Fibroblast of upper back skin (primary cell): ENCODE measurements around the gene ERMN.
"Not testable (repeated sequence)": the region's sequence is repeated elsewhere in the genome, so short reads cannot be mapped to it uniquely, and the experiment has no call there.

Source experiments
- DNase-seq: peaks from one replicate; pipeline ENCODE4 v3.0.0-alpha.2; 2013

ERMN gene, protein sequence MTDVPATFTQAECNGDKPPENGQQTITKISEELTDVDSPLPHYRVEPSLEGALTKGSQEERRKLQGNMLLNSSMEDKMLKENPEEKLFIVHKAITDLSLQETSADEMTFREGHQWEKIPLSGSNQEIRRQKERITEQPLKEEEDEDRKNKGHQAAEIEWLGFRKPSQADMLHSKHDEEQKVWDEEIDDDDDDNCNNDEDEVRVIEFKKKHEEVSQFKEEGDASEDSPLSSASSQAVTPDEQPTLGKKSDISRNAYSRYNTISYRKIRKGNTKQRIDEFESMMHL

DNA sequence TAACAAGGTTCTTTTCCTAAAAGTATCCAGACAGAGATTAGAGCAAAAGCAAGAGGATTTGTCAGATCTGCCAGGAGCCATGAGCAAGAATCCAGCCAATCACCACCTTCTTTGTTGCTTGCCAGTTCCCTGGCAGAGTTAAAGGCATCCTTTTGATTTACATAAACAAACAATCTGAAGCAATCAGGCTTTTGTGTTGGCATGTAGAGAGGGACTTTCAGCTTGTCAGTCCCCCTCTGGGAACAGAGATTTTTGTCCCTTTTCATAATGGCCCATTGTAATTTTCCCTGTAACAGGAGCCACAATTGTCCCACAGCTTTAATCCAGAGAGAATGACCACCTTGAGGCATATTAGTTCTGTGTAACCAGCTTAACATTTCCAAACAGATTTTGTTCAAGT lies at the start of gene ERMN:
TSS of gene ERMN (minus strand) at position 39 of the 400 bp plus-strand sequence. CDS start 182 bp downstream, outside the sequence.
- DNase-seq: no peak

DNA sequence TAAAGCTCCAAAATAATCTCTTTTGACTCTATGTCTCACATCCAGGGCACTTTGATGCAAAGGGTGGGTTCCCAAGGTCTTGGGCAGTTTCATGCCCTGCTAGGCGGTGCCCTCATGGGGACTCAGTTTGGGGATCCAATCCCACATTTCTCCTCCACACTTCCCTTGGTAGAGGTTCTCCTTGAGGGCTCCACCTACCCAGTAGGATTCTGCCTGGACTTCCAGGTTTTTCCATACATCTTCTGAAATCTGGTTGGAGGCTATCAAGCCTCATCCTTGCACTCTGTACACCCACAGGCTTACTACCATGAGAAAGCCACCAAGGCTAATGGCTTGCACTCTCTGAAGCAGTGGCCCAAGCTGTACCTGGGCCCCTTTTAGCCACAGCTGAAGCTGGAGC lies 49.8 kb upstream of the ERMN start:
- DNase-seq: no peak

DNA sequence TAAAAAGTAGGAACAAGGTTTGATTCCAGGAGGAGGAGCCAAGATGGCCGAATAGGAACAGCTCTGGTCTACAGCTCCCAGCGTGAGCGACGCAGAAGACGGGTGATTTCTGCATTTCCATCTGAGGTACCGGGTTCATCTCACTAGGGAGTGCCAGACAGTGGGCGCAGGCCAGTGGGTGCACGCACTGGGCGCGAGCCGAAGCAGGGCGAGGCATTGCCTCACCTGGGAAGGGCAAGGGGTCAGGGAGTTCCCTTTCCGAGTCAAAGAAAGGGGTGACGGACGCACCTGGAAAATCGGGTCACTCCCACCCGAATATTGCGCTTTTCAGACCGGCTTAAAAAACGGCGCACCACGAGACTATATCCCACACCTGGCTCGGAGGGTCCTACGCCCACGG lies 42.9 kb upstream of the ERMN start:
- DNase-seq: not testable (repeated sequence)

DNA sequence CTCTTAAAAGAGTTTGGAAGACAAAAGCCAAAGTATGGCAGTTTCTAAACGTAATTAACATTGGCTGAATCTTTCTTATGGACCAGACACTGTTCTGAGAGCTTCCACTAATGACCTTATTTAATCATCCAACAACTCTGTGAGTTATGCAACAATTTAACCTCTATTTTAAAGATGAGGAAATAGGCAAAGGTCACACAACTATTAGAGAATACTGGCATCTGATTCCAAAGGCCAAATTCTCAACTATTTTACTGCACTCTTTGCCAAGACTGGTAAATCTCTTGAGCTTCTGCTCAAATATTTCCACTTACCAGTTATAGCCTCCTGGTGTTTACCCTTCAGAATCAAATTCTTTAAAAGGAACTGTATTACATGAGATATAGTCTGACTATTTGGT lies 42.1 kb upstream of the ERMN start:
- no peak for DNase-seq

DNA sequence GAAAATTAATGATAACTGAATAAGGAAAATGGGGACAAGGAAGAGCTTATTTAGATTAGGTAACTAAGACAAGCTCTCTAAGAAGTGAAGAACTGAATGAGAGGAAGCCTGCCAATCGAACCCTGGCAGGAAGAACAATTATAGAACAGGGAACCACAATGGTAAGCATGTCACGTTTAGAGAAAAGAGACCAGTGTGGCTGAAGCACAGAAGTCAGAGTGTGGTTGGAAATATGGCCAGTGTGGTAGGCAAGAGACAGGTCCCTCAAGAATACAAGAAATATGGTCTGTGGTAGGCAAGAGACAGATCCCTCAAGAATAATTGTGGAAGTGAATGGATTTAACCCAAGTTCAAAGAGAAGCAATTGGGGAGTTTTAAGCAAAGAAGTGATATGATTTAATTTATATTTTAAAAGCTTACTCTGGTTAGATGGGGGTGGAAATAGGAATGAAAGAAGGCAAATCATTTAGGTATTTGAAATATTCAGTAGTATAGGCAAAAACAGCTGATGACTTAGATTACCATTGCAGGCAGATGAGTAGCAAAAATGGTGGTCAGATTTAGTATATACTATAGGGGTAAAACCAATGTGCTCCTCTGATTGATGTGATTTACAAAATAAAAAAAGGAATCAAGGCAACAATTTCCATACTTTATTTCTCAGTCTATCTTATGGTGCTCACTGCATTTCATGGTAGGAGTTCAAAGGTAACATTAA lies 38.8 kb upstream of the ERMN start:
- DNase-seq: peak; percentile 35

DNA sequence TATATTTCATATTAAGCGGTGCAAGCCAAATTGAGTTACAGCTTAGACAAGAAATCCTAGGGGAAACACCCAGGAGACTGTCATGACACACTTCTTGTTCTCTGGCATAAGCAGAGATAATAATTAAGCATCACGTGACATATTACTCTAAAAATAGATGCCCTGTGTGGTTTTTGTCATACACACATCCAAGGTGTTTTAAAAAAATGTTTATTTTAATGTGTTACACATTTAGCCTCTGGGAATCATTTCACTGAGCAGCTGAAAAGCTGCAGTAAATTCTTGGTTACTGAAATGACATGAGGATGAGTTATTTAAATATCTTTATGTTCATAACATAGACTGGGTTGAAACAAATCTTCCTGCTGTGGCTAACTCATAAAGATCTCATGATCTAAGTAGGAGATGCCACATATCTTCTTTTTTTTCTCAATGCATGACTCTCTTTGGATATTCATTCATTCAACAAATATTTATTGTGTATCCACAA lies 38.0 kb upstream of the ERMN start:
- peak; percentile 68 for DNase-seq

DNA sequence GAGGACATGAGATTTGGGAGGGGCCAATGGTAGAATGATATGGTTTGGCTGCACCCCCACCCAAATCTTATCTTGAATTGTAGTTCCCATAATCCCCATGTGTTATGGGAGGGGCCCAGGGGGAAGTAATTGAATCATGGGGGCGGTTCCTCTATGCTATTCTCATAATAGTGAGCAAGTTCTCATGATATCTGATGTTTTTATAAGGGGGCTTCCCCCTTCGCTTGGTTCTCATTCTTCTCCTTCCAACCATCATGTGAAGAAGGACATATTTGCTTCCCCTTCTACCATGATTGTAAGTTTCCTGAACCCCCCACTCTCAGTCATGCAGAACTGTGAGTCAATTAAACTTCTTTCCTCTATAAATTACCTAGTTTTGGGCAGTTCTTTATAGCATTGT lies 37.0 kb upstream of the ERMN start:
- DNase-seq: no peak

DNA sequence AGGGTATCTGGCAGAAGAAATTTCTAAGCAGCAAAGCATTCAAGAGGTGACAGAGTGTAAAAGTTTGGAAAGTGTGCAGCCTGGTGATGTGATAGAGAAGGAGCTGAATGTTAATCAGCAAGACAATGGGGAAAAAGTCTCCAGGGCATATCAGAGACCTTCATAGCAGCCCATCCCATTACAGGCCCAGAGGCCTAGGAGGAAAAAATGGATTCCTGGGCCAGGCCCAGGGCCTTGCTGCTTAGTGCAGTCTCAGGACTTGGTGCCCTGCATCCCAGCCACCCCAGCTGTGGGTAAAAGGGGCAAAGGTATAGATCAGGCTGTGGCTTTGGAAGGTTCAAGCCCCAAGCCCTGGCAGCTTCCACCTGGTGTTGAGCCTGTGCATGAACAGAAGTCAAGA lies 35.9 kb upstream of the ERMN start:
- DNase-seq: no peak

DNA sequence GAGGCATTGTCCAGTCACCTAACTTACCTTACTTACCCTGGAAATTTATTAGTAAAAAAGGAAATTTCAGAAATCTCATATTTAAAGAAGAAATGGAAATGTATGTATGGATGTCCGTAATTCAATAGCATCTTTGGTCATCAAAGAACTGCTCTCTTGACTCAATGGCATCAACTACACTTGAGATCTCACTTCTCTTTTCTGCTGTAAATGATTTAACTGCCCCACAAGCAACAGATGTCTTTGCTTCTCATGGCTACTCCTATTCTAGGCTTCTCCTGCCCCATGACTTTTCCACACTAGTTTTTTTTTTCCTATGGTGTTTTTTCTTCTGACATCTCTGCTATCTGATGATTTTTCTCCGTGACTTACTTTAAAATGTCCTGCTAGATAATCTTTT lies 34.0 kb upstream of the ERMN start:
- no peak for DNase-seq

DNA sequence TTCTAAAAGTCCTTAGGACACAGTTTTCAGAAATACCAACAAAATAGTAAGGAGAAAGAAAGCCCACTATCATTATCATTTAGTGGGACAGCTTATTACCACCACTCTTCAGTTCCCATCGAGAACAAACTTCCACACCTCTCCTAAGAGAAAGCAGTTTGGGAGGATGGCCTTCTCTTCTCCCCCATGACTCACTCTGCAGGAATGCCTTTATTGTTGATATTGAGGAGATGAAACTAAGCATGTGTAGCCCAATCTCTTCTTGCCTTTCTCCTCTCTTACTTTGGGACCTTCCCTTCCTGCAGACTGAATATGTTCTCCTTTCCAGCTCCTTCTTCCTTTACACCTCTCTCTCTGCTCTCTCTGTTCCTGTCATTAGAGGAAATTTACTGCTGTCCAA lies 30.0 kb upstream of the ERMN start:
- DNase-seq: peak; percentile 58

DNA sequence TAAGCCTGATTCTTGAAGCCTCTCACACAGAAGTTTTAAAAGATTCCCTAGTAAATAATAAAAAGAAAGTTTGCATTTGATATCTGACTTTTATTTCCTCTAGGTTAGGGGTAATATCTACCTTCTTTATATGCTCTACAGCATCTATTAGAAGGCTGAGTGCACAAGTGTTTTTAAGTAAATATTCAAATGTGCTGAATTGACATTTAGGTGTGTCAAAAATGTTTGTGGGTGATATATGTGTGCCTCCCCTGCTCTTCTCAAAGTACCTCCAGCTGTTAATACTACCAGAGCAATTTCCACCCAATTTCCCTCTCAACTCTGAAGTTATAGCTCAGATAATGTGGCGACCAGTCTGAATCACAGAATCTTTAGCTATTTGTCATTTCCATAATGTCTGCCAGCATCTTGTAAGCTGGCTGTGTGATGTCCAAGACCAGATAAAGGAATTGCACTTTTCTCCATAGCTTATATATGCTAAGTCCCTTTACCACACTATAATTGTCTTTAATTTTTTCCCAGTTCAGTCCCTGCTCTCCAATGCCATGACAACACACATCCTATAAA lies 24.4 kb upstream of the ERMN start:
- peak; percentile 72 for DNase-seq

DNA sequence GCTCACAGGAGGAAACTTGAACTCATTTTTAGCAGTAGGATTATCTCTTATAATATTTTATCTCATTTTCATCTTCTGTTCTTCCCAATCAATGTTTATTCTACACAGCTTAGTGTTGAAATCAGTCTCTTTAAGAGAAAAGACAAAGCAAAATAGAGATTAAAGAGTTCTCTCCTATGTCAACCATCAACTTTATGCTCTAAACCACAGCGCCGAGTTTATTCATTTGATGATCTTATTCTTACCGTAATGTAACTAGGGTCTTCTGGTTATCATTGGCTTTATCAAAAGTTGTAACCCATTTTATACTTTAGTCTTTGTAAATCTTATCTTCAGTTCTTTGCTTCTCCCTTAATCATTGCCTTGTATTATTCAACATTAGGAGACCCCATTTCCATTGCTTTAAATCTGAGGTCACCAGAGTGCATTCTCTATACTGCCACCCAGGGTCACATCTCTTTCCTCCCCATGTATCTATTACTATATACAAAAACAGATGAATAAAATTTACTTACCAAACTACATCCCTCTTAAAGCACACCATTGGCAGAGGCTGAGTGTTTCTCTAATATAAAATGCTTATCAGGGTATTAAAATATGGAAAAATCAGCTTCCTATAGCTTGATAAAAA lies 22.8 kb upstream of the ERMN start:
- DNase-seq: no peak

DNA sequence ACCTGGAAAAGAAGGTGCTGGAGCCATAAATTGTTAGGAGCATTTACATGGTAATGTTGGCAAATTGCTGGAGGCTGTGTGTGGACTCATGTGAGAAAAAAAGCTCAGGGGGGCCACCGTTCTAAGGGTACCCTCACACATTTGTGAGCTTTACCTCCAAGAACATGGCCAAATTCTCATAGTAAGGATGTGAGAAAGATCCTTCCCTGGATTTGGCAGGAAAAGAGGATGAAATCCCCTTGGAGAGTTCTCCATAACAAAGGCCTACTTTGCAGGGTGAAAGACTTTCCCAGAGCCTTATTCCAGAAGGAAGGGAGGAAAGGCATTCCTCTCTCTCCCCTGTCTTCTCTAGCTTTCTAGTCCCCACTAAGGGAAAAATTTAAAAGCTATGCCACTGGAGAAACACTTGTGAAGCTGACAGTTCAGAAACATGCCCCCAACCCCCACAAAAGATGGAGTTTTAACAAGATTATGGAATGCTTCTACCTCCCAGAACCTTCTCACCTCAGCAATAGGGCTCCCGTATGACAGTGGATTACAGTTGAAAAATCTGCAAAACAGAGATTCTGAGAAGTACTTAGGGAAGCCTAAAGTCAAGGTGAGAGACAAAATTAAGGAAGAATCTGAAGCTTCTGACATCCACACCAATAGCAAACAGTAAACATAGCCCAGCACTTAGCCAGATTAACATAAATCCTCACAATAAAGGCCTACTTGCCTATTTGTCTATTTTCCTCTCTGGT lies 20.2 kb upstream of the ERMN start:
- DNase-seq: no peak

DNA sequence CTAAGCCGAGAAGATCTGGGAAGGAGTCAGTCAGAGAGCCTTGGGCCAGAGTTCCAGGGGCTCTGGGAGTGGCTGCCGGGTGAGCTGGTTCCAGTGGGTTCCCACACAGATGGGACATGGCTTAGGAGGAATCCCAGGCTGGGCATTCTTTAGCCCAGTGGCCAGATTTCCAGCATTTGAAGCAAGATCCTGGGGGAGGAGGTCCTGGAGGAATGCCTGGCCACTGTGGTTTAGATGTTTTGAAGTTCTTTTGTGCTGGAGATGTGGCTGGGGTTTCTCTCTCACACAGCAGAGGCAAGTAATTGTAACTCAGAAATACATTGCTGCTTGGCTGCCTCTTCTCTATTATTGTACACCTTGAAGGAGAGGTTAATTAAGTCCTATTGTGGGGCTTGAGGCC lies 15.8 kb upstream of the ERMN start:
- DNase-seq: peak; percentile 83

DNA sequence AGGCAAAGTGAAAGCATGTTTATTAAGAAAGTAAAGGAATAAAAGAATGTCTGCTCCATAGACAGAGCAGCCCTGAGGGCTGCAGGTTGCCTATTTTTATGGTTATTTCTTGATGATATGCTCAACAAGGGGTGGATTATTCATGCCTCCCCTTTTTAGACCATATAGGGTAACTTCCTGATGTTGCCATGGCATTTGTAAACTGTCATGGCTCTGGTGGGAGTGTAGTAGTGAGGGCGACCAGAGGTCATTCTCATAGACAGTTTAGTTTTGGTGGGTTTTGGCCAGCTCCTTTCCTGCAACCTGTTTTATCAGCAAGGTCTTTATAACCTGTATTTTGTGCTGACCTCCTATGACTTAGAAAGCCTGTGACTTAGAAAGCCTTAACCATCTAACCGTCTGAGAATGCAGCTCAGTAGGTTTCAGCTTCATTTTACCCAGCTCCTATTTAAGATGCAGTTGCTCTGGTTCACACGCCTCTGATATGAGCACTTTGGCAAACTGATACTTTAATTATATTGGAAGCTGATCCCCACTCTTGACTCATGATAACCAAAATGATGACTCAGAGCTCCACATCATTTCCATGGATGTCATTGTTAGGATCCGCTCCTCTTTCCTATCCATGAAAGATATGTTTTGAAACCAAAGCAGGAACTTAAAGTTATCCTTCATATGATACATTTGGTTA lies 14.5 kb upstream of the ERMN start:
- DNase-seq: peak; percentile 56

DNA sequence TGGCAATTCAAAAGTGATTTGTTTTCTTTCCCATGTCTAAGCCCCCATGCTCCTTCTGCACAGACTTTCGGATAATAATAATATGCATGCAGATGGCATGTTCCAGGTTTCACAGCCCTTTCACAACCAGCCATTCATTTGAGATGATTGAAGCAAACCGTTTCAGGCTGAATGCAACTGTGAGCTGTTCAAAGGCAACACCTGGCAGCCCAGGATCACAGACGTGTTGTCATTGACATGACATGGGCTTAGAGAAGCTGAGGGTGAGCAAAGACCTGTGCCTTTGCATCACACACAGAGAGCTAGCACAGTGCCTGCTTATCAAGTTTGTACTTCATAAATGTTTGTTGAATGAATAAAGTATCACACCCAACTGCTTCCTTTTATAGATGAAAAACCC lies 12.4 kb upstream of the ERMN start:
- DNase-seq: no peak

DNA sequence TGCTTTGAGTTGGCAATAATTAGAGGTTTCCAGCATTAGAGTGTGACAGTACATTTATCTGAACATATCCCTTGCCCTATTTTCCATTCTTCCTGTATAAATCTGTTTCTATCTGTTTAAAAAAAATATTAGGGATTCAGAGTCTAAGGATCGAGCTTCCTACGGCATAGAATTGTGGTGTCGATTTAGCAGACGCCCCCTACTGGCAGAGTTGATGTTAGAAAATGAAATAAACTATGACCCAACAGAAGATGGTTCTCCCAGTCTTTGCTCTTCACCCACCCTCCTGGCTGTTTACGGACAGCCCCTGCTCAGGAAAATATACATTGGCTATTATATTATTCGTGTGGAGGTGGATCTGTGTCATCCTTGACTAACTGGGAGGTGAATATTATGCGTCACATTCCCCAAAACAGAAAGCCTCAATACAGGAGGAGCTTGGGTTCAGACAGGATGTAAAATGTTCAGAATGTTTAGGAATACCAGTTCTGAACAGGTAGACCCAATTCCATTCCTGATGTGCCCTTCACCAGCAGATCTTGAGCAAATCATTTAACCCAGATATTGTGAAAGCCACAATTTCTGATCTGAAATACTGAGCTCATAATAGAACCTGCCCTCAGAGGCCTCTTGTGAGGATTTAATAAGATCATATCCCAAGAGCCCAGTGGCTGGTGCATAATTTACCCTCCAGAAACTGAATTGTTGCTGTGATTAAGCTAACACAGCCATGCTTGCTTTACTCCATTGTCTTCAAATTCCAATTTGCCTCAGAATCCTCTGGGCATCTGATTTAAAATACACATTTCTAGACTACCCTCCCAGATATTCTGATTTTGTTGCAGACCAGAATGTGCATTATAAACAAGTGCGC lies 10.8 kb upstream of the ERMN start:
- peak; percentile 25 for DNase-seq

DNA sequence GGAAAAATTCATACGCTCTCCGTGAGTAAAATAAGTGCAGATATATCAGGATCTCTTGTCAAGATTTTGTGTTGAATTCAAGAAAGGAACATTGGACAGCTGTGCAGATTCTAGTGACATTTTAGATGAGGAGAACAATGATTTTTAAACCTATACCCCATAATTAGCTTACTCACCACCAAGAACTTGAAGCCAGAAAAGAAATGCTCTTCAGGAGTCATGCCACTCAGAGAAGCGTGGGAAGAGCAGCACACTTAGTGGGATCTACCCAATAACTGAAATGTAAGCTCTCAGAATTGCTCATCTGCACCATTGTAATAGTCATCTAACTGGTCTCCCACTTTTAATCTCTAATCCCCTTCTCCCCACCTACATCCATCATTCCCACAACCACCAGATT lies 9.2 kb upstream of the ERMN start:
- no peak for DNase-seq

DNA sequence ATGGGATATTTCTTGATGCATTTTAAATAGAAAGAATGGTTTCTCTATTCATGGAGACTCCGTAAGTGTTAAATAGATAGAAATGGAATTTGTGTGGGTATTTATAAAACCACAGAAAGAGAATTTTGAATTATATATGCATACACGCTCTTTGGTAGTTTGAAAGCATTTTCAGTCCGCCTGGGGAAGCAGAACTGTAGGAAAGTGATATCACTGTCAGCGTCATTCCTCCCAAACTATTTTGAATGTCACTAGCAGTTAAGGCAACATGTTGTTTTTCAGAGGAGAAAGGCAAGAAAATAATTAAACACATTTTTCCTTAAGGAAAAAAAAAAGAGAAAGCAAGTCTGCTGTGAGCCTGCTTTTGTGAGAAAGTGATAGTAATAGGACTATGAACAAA lies 8.7 kb upstream of the ERMN start:
- no peak for DNase-seq

DNA sequence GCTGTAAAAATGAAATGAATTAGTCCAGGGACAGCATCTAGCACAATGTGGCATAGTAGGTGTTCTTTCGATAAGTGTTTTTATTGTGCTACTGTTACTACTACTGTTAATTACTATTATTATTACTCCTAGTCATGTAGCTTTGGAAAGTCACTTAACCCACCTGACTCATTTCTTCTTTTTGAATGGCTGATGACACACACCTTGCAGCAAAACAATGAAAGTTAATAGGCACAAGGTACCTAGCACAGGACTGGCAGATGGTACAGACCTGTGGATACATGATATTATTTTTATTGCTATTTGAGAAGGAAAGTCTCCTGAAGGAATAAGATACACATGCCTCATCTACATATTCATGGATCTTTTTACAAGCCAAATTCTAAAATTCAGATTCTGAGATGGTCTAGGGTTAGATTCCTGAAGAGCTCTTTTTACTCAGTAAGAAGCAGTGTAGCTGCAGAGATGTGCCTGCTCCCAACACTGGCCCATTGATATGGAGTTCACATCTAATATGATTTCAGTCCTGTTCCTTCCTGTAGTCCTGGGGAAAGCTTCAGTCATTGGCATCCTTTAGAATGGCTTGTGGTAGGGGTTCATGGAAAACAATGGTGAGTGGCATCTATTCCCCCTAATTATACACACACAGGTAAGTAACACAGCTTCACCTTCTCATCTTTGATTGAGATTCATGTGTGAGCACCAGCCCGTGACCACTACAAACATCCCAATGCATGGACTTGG lies 7.9 kb upstream of the ERMN start:
- no peak for DNase-seq

DNA sequence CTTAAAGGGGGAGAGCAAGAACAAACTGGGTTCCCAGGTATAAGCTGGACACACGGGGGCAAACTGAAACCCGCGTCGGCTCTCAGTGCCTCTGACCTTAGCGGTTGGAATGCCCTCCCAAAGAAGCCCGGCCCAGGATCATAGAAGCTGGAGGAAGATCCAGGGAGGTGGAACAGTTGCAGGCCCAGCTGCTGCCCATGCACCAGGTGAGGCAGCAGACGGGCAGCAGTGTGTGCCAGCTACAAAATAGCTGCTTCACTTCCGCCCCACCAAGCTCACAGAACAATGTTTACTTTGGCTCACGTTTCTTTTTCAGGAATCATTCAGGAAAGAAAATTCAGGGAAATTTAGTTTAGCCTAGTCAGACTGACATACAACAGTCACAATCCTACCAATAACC lies 3.9 kb upstream of the ERMN start:
- no peak for DNase-seq
